Measurements from ENCODE around the gene ITGA1. TPM values are rescaled to one million over a fixed set of nuclear protein-coding genes. Genes with fewer than 3 reads are reported as not detected.
A peak's percentile ranks its signal among the peaks of the same experiment; 100 is the strongest.

Gene ITGA1
- total RNA-seq, 2 donors from 2014 or later = 125 to 169 TPM

GRCh38 chr5:52883110-52883509, 95.4 kb downstream of the ITGA1 start:
- Histone ChIP-seq H3K27me3 (replicated peaks; ENCODE audit: insufficient read depth) (no peaks in the 10 kb centered on the region), H3K4me1 (ENCODE audit: control insufficient read depth in 1 of 2, low read depth in 2 of 2) (no peaks in the 10 kb centered on the region), H3K36me3 (peaks cover 3% of the 10 kb centered on the region), H3K27ac (no peak overlapping the region), H3K4me3 (no peak overlapping the region), H3K9me3 (no peaks in the 10 kb centered on the region)
- ATAC-seq (ENCODE audit: insufficient number of reproducible peaks, low FRiP score, low read depth) = no peak
- no peak for DNase-seq (ENCODE audit: low spot score)
- no peak for TF ChIP-seq CTCF (IDR thresholded peaks at IDR 0.05)

GRCh38 chr5:52884453-52884852, 96.7 kb downstream of the ITGA1 start:
- no peak for TF ChIP-seq CTCF (IDR thresholded peaks at IDR 0.05)
- Histone ChIP-seq H3K27ac (no peak overlapping the region), H3K4me1 (ENCODE audit: control insufficient read depth in 1 of 2, low read depth in 2 of 2) (peaks cover 0 to 3% of the 10 kb centered on the region in 2 donors), H3K9me3 (no peaks in the 10 kb centered on the region), H3K27me3 (replicated peaks; ENCODE audit: insufficient read depth) (no peaks in the 10 kb centered on the region), H3K4me3 (no peak overlapping the region), H3K36me3 (peaks cover 6% of the 10 kb centered on the region)
- ATAC-seq (ENCODE audit: insufficient number of reproducible peaks, low FRiP score, low read depth) (no peak), DNase-seq (ENCODE audit: low spot score) (no peak)

GRCh38 chr5:52885614-52886013, 97.9 kb downstream of the ITGA1 start:
- no peaks in the 10 kb centered on the region for H3K27me3 ChIP-seq (replicated peaks; ENCODE audit: insufficient read depth)
- no peak for ATAC-seq (ENCODE audit: insufficient number of reproducible peaks, low FRiP score, low read depth)
- H3K36me3 ChIP-seq = peaks cover 6% of the 10 kb centered on the region
- peaks cover 0 to 6% of the 10 kb centered on the region in 2 donors for H3K4me1 ChIP-seq (ENCODE audit: control insufficient read depth in 1 of 2, low read depth in 2 of 2)
- no peaks in the 10 kb centered on the region for H3K9me3 ChIP-seq
- TF ChIP-seq CTCF (IDR thresholded peaks at IDR 0.05) = no peak
- no peak overlapping the region for H3K4me3 ChIP-seq
- H3K27ac ChIP-seq = peak overlapping the region in 1 of 2 donors; percentile 29
- DNase-seq (ENCODE audit: low spot score) = no peak

- Histone ChIP-seq H3K4me3 (no peak overlapping the region), H3K27ac (peak overlapping the region in 1 of 2 donors; percentile 29), H3K36me3 (peaks cover 6% of the 10 kb centered on the region)
These were observed 98.5 kb downstream of the ITGA1 start for GRCh38 chr5:52886206-52886605.

GRCh38 chr5:52887066-52887465, 99.3 kb downstream of the ITGA1 start:
- H3K27me3 ChIP-seq (replicated peaks; ENCODE audit: insufficient read depth) = no peaks in the 10 kb centered on the region
- no peak overlapping the region for H3K4me3 ChIP-seq
- no peak overlapping the region for H3K27ac ChIP-seq
- H3K9me3 ChIP-seq = no peaks in the 10 kb centered on the region
- peaks cover 6% of the 10 kb centered on the region for H3K36me3 ChIP-seq
- ATAC-seq (ENCODE audit: insufficient number of reproducible peaks, low FRiP score, low read depth) (no peak), DNase-seq (ENCODE audit: low spot score) (no peak)
- peaks cover 0 to 6% of the 10 kb centered on the region in 2 donors for H3K4me1 ChIP-seq (ENCODE audit: control insufficient read depth in 1 of 2, low read depth in 2 of 2)
- no peak for TF ChIP-seq CTCF (IDR thresholded peaks at IDR 0.05)

More at GRCh38 chr5:52886206-52886605, 98.5 kb downstream of the ITGA1 start:
- DNase-seq (ENCODE audit: low spot score) (no peak), ATAC-seq (ENCODE audit: insufficient number of reproducible peaks, low FRiP score, low read depth) (no peak)
- H3K9me3 ChIP-seq = no peaks in the 10 kb centered on the region
- H3K27me3 ChIP-seq (replicated peaks; ENCODE audit: insufficient read depth) = no peaks in the 10 kb centered on the region
- peaks cover 0 to 6% of the 10 kb centered on the region in 2 donors for H3K4me1 ChIP-seq (ENCODE audit: control insufficient read depth in 1 of 2, low read depth in 2 of 2)
- TF ChIP-seq CTCF (IDR thresholded peaks at IDR 0.05) = no peak
